ENCODE data around the gene CDO1. TPM values are rescaled to one million over a fixed set of nuclear protein-coding genes. Genes with fewer than 3 reads are reported as not detected.
A peak's percentile ranks its signal among the peaks of the same experiment; 100 is the strongest.

CDO1 gene
- total RNA-seq, 1 experiment from 2014 or later: 0.17 TPM

DNA sequence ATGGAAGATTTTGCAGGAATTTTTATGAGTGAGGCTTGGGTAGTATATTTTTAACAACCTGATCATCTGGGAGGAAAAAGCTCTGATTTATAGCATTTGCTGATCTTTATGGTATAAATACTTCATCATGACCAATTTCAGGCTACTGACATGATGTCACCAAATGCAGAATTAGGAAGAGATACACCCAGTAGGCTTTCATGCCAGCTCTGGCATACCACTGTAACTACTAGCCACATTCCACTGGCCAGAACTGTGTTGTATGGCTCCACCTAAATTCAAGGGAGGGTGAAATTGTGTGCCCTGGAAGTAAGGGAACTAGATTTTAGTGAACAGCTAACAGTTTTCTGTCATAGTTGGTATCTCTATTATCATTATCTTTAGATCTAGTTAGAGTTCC lies 42.9 kb upstream of the CDO1 start:
- peak overlapping the region; percentile 29 for H3K4me2 ChIP-seq (ENCODE audit: low read length)
- TF ChIP-seq SP1 (IDR thresholded peaks at IDR 0.05; ENCODE audit: low read depth): no peak
- TF ChIP-seq POLR2AphosphoS5 (IDR thresholded peaks at IDR 0.05; ENCODE audit: low read depth, low read length): no peak
- TF ChIP-seq EGR1 (IDR thresholded peaks at IDR 0.05; ENCODE audit: low read depth): no peak
- TF ChIP-seq YY1 (IDR thresholded peaks at IDR 0.05; ENCODE audit: extremely low read depth, insufficient replicate concordance, low read depth, low read length): no peak
- TF ChIP-seq, protein P1, sequence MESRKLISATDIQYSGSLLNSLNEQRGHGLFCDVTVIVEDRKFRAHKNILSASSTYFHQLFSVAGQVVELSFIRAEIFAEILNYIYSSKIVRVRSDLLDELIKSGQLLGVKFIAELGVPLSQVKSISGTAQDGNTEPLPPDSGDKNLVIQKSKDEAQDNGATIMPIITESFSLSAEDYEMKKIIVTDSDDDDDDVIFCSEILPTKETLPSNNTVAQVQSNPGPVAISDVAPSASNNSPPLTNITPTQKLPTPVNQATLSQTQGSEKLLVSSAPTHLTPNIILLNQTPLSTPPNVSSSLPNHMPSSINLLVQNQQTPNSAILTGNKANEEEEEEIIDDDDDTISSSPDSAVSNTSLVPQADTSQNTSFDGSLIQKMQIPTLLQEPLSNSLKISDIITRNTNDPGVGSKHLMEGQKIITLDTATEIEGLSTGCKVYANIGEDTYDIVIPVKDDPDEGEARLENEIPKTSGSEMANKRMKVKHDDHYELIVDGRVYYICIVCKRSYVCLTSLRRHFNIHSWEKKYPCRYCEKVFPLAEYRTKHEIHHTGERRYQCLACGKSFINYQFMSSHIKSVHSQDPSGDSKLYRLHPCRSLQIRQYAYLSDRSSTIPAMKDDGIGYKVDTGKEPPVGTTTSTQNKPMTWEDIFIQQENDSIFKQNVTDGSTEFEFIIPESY (IDR thresholded peaks at IDR 0.05; ENCODE audit: extremely low read depth, insufficient replicate concordance, low read length): no peak
- TF ChIP-seq ZFX (IDR thresholded peaks at IDR 0.05): no peak
- TF ChIP-seq EZH2phosphoT487 (IDR thresholded peaks at IDR 0.05; ENCODE audit: borderline replicate concordance): no peak
- no peak for TF ChIP-seq CBX3 (IDR thresholded peaks at IDR 0.05; ENCODE audit: low read depth)
- TF ChIP-seq CTCF (IDR thresholded peaks at IDR 0.05 in 2 of 3, conservative IDR thresholded peaks at IDR 0.05 in 1 of 3; ENCODE audit: borderline replicate concordance in 1 of 3, insufficient read depth in 1 of 3, low read depth in 2 of 3, low read length in 2 of 3): no peak
- no peak for TF ChIP-seq SIN3A (IDR thresholded peaks at IDR 0.05; ENCODE audit: low read depth)
- TF ChIP-seq CEBPB (IDR thresholded peaks at IDR 0.05; ENCODE audit: low read depth): no peak
- no peak for TF ChIP-seq SRF (IDR thresholded peaks at IDR 0.05; ENCODE audit: low read depth)
- TF ChIP-seq RAD21 (IDR thresholded peaks at IDR 0.05; ENCODE audit: low read depth): no peak
- TF ChIP-seq, protein P2, sequence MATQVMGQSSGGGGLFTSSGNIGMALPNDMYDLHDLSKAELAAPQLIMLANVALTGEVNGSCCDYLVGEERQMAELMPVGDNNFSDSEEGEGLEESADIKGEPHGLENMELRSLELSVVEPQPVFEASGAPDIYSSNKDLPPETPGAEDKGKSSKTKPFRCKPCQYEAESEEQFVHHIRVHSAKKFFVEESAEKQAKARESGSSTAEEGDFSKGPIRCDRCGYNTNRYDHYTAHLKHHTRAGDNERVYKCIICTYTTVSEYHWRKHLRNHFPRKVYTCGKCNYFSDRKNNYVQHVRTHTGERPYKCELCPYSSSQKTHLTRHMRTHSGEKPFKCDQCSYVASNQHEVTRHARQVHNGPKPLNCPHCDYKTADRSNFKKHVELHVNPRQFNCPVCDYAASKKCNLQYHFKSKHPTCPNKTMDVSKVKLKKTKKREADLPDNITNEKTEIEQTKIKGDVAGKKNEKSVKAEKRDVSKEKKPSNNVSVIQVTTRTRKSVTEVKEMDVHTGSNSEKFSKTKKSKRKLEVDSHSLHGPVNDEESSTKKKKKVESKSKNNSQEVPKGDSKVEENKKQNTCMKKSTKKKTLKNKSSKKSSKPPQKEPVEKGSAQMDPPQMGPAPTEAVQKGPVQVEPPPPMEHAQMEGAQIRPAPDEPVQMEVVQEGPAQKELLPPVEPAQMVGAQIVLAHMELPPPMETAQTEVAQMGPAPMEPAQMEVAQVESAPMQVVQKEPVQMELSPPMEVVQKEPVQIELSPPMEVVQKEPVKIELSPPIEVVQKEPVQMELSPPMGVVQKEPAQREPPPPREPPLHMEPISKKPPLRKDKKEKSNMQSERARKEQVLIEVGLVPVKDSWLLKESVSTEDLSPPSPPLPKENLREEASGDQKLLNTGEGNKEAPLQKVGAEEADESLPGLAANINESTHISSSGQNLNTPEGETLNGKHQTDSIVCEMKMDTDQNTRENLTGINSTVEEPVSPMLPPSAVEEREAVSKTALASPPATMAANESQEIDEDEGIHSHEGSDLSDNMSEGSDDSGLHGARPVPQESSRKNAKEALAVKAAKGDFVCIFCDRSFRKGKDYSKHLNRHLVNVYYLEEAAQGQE (IDR thresholded peaks at IDR 0.05; ENCODE audit: low read depth): no peak
- TF ChIP-seq POLR2A (IDR thresholded peaks at IDR 0.05; ENCODE audit: borderline replicate concordance, extremely low read depth, insufficient read depth, insufficient read length): no peak
- TF ChIP-seq FOSL1 (IDR thresholded peaks at IDR 0.05; ENCODE audit: low read depth): no peak
- no peak for TF ChIP-seq JUND (IDR thresholded peaks at IDR 0.05)
- no peak for TF ChIP-seq TCF7L2 (IDR thresholded peaks at IDR 0.05; ENCODE audit: borderline replicate concordance, extremely low read depth, insufficient read depth, insufficient read length)
- TF ChIP-seq ZNF274 (IDR thresholded peaks at IDR 0.05; ENCODE audit: low read depth, low read length): no peak
- ChIA-PET RAD21 (ENCODE audit: low non-redundant PET in 1 of 2, low total read pairs in 2 of 2, uncharacterized antibody in 2 of 2, unreplicated experiment in 2 of 2) (no interaction called here), POLR2A (no interaction called here), CTCF (no interaction called here)
- no TSS peak for BruUV-seq (replicated peaks)
- ATAC-seq (0 out of 2 replicates have a peak, but pooled peaks have one; percentile 28), DNase-seq (ENCODE audit: low read depth, low spot score) (no peak)
- H3K4me1 ChIP-seq (ENCODE audit: control insufficient read depth in 1 of 2, insufficient read depth in 2 of 2, low read length in 2 of 2): peaks cover 69 to 95% of the 10 kb centered on the region in 2 experiments
- H3K36me3 ChIP-seq (ENCODE audit: control insufficient read depth in 1 of 2, insufficient read depth in 2 of 2, low read length in 2 of 2): peaks cover 0 to 11% of the 10 kb centered on the region in 2 experiments; a peak in 1 of 4 replicates
- H3K27ac ChIP-seq (ENCODE audit: low read depth, low read length): peak overlapping the region; percentile 76
- peaks cover 100% of the 10 kb centered on the region for H3K79me2 ChIP-seq (ENCODE audit: insufficient read depth, low read length)
- no peak overlapping the region for H3K4me3 ChIP-seq (replicated peaks in 1 of 2; ENCODE audit: low read depth in 1 of 2, low read length in 2 of 2)
- intact Hi-C loops (cut with micrococcal nuclease): no loop called here
- H3K9me2 ChIP-seq (ENCODE audit: insufficient read depth): no peaks in the 10 kb centered on the region
- H3K9me3 ChIP-seq (ENCODE audit: control insufficient read depth in 1 of 2, insufficient read depth in 1 of 2, low read depth in 1 of 2, low read length in 2 of 2): no peaks in the 10 kb centered on the region
- no peak overlapping the region for H2AFZ ChIP-seq (ENCODE audit: low read depth, low read length, poor library complexity, severe bottlenecking)
- H3K27me3 ChIP-seq (ENCODE audit: insufficient read depth, low read length): no peaks in the 10 kb centered on the region
- no peak overlapping the region for H3K9ac ChIP-seq (ENCODE audit: low read length)
- peaks cover 29% of the 10 kb centered on the region for H4K20me1 ChIP-seq (ENCODE audit: insufficient read depth)
